Rectal smooth muscle tissue (tissue), 1 donor: ENCODE results near the gene PNPT1.

Experiments used
- H3K27ac ChIP-seq: one replicate; pipeline ENCODE4 v1.7.0; 2013; ENCODE audit warnings: low read depth, low read length, inconsistent platforms
- H3K27me3 ChIP-seq: one replicate; pipeline ENCODE4 v1.7.0; 2013; ENCODE audit warnings: low read length; ENCODE audit not compliant: control insufficient read depth, insufficient read depth
- H3K36me3 ChIP-seq: one replicate; pipeline ENCODE4 v1.7.0; 2013; ENCODE audit warnings: low read length; ENCODE audit not compliant: control insufficient read depth, insufficient read depth
- H3K4me1 ChIP-seq: one replicate; pipeline ENCODE4 v1.7.0; 2013; ENCODE audit warnings: low read length; ENCODE audit not compliant: control insufficient read depth, insufficient read depth
- H3K4me3 ChIP-seq: one replicate; pipeline ENCODE4 v1.7.0; 2013; ENCODE audit warnings: low read length
- H3K9ac ChIP-seq: one replicate; pipeline ENCODE4 v1.7.0; 2013; ENCODE audit warnings: low read length

Gene PNPT1

GRCh38 chr2:55628931-55629330, 64.7 kb downstream of the PNPT1 start:
- H3K27me3 ChIP-seq, result no peaks in the 10 kb centered on the region
- H3K4me3 ChIP-seq, result no peak overlapping the region
- H3K4me1 ChIP-seq, result no peaks in the 10 kb centered on the region
- H3K36me3 ChIP-seq, result no peaks in the 10 kb centered on the region
- H3K9ac ChIP-seq, result no peak overlapping the region
- no peak overlapping the region for H3K27ac ChIP-seq

DNA sequence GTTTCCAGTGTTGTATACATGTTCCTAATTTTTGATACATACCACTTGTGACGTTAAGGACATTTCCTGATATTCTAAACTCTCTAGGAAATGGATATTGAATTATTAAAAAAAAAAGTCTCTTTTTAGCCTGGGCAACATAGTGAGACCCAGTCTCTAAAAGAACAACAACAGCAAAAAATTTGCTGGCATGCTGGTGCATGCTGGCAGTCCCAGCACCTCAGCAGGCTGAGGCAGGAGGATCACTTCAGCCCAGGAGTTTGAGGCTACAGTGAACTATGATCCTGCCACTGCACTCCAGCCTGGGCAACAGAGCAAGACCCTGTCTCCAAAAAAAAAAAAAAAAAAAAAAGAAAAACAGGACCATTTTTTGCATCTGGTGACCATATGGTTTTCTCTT, 65.7 kb downstream of the PNPT1 start:
- H3K27ac ChIP-seq, result no peak overlapping the region
- H3K4me3 ChIP-seq, result no peak overlapping the region
- no peak overlapping the region for H3K9ac ChIP-seq
- H3K4me1 ChIP-seq, result no peaks in the 10 kb centered on the region
- H3K27me3 ChIP-seq, result no peaks in the 10 kb centered on the region
- H3K36me3 ChIP-seq, result no peaks in the 10 kb centered on the region

DNA sequence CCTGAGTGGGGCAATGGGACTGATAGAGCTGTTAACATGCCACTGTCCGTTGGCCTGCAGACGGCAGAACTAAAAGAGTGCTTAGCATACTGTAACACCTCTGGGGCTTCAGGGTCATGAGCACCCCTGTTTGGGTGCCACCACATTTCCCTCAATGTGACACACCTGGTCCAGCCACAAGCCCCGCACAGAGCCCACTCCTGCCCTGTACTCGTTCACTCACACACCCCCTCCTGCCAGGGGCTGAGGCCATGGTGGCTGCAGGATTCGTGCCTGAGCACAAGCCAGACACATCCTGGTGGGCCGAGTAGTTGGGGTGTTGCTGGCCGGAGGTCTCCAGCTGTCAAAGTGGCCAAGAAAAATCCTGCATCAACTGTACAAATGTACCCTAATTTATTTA, 71.8 kb downstream of the PNPT1 start:
- no peak overlapping the region for H3K9ac ChIP-seq
- no peak overlapping the region for H3K4me3 ChIP-seq
- peaks cover 4% of the 10 kb centered on the region for H3K4me1 ChIP-seq
- H3K27ac ChIP-seq, result no peak overlapping the region
- no peaks in the 10 kb centered on the region for H3K27me3 ChIP-seq
- no peaks in the 10 kb centered on the region for H3K36me3 ChIP-seq

- H3K4me1 ChIP-seq, result peaks cover 4% of the 10 kb centered on the region
- H3K27me3 ChIP-seq, result no peaks in the 10 kb centered on the region
- no peak overlapping the region for H3K9ac ChIP-seq
- H3K36me3 ChIP-seq, result no peaks in the 10 kb centered on the region
- no peak overlapping the region for H3K27ac ChIP-seq
- no peak overlapping the region for H3K4me3 ChIP-seq
Observed at GRCh38 chr2:55620123-55620779, 73.4 kb downstream of the PNPT1 start.

DNA sequence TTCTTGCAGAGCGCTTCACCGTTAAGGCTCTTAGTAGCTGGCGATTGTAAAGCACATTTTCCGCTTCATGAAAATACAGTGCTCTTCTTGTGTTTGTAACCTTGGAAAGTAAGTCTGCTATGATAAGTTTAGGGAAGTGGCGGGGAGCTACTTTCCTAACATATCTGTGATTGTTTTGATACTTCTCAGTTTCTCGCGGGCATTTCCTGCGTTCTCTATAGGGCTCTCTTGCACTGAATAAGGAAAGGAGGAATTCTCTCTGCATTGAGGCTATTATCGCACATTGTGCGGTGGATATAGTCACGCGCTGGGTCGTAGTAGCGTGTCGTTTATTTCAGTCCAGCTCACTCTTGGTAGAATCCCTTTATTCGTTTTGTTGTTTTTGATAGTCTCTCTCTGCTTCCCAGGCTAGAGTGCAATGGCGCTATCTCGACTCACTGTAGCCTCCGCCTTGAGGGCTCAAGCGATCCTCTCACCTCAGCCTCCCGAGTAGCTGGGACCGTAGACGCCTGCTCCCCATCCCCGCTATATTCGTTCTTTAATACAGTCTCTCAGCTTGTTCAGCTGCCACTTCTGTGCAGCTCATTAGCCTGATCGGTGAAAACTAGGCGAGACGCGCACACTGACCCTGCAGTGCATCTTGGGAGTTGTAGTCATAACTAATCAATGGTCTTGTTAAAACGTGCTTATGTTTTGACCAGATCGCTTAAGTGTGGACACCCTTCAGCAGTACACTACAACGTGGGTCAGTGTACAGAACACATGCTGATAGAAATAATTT, 75.2 kb downstream of the PNPT1 start:
- Histone ChIP-seq H3K36me3 (no peaks in the 10 kb centered on the region), H3K4me1 (peaks cover 4% of the 10 kb centered on the region), H3K27ac (peak overlapping the region; percentile 77), H3K4me3 (peak overlapping the region; percentile 94), H3K9ac (peak overlapping the region; percentile 71), H3K27me3 (no peaks in the 10 kb centered on the region)

DNA sequence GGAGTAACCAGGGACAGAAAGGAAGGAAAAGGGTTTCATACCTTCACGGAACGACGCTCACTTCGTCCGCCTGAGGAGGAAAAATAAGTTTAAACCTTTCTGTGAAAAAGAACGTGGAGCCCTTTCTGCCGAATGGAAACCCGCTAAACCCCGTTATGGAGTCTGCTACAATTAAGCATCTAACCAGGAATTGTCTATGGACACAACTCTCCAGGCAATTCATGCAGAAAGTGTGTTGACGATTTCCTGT, 75.7 kb downstream of the PNPT1 start:
- Histone ChIP-seq H3K27me3 (no peaks in the 10 kb centered on the region), H3K36me3 (no peaks in the 10 kb centered on the region), H3K4me1 (peaks cover 4% of the 10 kb centered on the region), H3K4me3 (peak overlapping the region; percentile 94), H3K9ac (peak overlapping the region; percentile 71), H3K27ac (peak overlapping the region; percentile 77)

DNA sequence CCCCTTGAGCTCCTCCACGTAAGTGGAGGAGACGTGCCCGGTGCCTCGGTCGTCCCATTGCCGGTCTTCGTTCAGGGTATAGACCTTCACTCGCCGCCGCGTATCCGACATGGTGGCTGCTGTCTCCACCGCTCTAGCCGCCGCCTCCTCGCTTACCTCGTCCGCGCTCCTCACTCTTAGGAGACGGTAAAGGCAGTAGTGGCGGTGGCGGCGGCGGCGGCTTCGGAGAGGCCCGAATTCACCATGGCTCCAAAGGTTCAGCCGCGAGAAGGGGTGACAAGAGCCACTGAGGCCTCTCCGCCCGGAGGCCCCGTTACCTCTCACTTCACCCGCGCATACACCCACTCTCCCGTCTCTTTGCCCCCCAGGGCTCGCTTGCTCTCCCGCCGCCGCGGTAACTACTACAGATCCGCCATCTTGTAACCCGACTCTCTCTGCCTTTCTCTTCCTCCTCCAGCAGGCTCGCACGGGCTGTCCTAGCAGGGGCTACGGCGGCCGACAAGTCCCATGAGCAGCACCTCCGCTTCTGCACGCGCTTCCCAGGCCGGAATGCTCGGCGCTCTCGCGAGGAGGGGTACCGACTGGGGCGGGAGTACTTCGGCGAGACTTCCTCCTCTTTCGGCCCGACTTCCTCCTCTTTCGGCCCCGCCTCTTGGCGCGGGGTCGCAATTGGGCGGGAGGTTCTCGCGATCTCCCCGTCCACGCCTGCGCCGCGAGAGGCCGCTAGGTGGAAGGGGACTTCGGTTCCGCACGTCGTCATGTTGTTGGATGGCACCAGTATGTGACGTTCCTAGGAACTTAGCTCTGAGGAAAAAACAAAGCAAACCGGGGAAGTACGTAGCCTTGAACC, 76.2 kb downstream of the PNPT1 start, which contains the start of gene PPP4R3B:
Gene PPP4R3B (minus strand): TSS at position 448 of the 850 bp plus-strand sequence. CDS start 337 bp downstream, at position 111.
- peak within 1 kb of the TSS; percentile 99 for H3K4me3 ChIP-seq
- no peaks in the 10 kb centered on the region for H3K36me3 ChIP-seq

GRCh38 chr2:55616551-55617174, 77.0 kb downstream of the PNPT1 start:
- Histone ChIP-seq H3K36me3 (no peaks in the 10 kb centered on the region), H3K4me1 (peaks cover 4% of the 10 kb centered on the region), H3K4me3 (peak overlapping the region; percentile 99), H3K9ac (peak overlapping the region; percentile 88), H3K27ac (peak overlapping the region; percentile 99), H3K27me3 (no peaks in the 10 kb centered on the region)

More for the DNA sequence above, 76.2 kb downstream of the PNPT1 start, which contains the start of gene PPP4R3B:
- peaks cover 4% of the 10 kb centered on the region for H3K4me1 ChIP-seq
- H3K9ac ChIP-seq, result peak within 1 kb of the TSS; percentile 88
- H3K27ac ChIP-seq, result peak within 1 kb of the TSS; percentile 99
- no peaks in the 10 kb centered on the region for H3K27me3 ChIP-seq

- no peak overlapping the region for H3K9ac ChIP-seq
- no peak overlapping the region for H3K4me3 ChIP-seq
- no peaks in the 10 kb centered on the region for H3K36me3 ChIP-seq
- no peak overlapping the region for H3K27ac ChIP-seq
- no peaks in the 10 kb centered on the region for H3K4me1 ChIP-seq
- H3K27me3 ChIP-seq, result no peaks in the 10 kb centered on the region
Observed at GRCh38 chr2:55611997-55612396, 81.6 kb downstream of the PNPT1 start.

DNA sequence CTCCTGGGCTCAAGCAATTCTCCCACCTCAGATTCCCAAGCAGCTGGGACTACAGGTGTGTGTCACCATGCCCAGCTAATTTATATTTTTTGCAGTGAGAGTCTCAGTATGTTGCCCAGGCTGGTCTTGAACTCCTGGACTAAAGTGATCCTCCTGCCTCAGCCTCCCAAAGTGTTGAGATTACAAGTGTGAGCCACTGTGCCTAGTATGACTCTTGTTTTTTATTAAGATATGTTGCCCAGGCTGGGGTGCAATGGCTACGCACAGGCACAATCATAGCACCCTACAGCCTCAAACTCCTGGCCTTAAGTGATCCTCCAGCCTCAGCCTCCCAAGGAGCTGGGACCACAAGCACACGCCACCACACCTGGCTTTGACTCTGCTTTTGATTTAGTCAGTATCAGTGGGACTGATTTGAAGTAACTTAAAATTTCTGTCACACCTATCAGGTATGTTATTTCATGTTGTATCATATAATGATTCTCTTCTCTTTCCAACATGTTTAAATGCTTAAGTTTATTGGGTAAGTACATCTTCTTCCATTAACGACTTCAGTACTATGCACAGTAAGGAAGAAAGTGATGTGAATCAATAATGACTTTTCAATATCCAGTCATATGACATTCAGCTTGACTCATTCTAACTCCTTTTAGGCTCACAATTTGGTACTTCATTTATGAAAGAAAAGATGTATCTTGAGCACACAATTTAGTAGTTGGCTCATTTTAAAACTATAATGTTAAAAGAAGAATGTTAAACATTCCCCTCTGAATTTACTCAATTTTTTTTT, 82.5 kb downstream of the PNPT1 start:
- H3K4me3 ChIP-seq, result no peak overlapping the region
- H3K27me3 ChIP-seq, result no peaks in the 10 kb centered on the region
- H3K27ac ChIP-seq, result no peak overlapping the region
- H3K36me3 ChIP-seq, result no peaks in the 10 kb centered on the region
- no peaks in the 10 kb centered on the region for H3K4me1 ChIP-seq
- H3K9ac ChIP-seq, result no peak overlapping the region

DNA sequence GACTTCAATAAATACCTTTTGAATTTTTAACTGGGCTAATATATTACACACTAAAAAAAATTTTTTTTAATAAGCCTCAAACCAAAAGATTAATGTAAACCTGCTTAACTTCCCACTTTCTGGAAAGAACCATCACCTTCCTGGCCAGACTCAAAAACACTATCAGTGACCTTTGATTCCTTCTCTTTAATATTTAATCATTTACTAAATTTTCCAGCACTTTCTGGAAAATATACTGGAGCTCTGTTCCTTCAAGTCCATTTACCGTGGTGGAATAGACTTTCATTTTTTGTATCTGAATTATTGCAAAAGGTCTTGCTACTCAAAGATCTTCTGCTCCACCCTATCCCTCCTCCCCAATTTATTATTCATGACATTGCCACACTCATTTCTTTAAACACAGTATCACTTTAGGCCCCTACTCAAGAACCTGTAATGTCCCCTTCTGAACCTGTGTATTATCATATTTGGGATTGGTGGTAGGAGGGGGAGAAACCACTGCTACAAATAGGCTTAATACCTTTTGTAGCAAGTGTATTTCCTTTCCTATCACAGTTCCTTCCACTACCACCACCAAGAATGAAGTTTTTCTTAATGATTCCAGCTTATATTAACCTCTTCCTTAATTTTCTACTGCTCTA, 83.6 kb downstream of the PNPT1 start:
- H3K4me1 ChIP-seq, result no peaks in the 10 kb centered on the region
- no peaks in the 10 kb centered on the region for H3K36me3 ChIP-seq
- no peaks in the 10 kb centered on the region for H3K27me3 ChIP-seq
- H3K4me3 ChIP-seq, result no peak overlapping the region
- H3K27ac ChIP-seq, result no peak overlapping the region
- no peak overlapping the region for H3K9ac ChIP-seq
